Smooth muscle cell (in vitro differentiated cells): ENCODE results near the gene EBF3. TPM values are rescaled to one million over a fixed set of nuclear protein-coding genes. Genes with fewer than 3 reads are reported as not detected.
A peak's percentile ranks its signal among the peaks of the same experiment; 100 is the strongest.

Experiments
- DNase-seq: peaks from one replicate; lab custom pipeline; 2025; ENCODE audit not compliant: unreplicated experiment; lab: John Stamatoyannopoulos, UW
- H2AFZ ChIP-seq: fragments of 200-600 bp; sonication (generic); 2 replicates; pipeline ENCODE4 v1.6.0; 2016; ENCODE audit warnings: antibody characterized with exemption, low read depth, mild to moderate bottlenecking
- H3F3A ChIP-seq: fragments of 200-600 bp; sonication (generic); 2 replicates; pipeline ENCODE4 v1.6.0; 2017; ENCODE audit warnings: antibody characterized with exemption, low read depth
- H3K27ac ChIP-seq: fragments of 200-600 bp; sonication (generic); 2 replicates; pipeline ENCODE4 v1.5.1; 2016; ENCODE audit warnings: low read depth, mild to moderate bottlenecking
- H3K27me3 ChIP-seq: fragments of 200-600 bp; sonication (generic); 2 replicates; pipeline ENCODE4 v1.6.1; 2016; ENCODE audit warnings: low read depth, mild to moderate bottlenecking
- H3K36me3 ChIP-seq: fragments of 200-600 bp; sonication (generic); 2 replicates; pipeline ENCODE4 v1.5.1; 2016; ENCODE audit warnings: low read depth
- H3K4me1 ChIP-seq: fragments of 200-600 bp; sonication (generic); 2 replicates; pipeline ENCODE4 v1.5.1; 2016; ENCODE audit warnings: low read depth
- H3K4me2 ChIP-seq: fragments of 200-600 bp; sonication (generic); 2 replicates; pipeline ENCODE4 v1.6.0; 2016; ENCODE audit warnings: mild to moderate bottlenecking
- H3K4me3 ChIP-seq: fragments of 200-600 bp; sonication (generic); 2 replicates; pipeline ENCODE4 v1.5.1; 2016; ENCODE audit warnings: mild to moderate bottlenecking
- H3K79me2 ChIP-seq: fragments of 200-600 bp; sonication (generic); 2 replicates; pipeline ENCODE4 v1.6.0; 2016; ENCODE audit warnings: low read depth, mild to moderate bottlenecking
- H3K9ac ChIP-seq: fragments of 200-600 bp; sonication (generic); 2 replicates; pipeline ENCODE4 v1.6.0; 2016; ENCODE audit warnings: low read depth
- H3K9me3 ChIP-seq: fragments of 200-600 bp; sonication (generic); replicated peaks from 2 replicates; pipeline ENCODE4 v1.5.1; 2016; ENCODE audit warnings: low read depth
- H4K20me1 ChIP-seq: fragments of 200-600 bp; sonication (generic); 2 replicates; pipeline ENCODE4 v1.6.0; 2016; ENCODE audit warnings: low read depth
- CTCF ChIP-seq: fragments of 200-600 bp; sonication (generic); IDR thresholded peaks from 2 replicates; pipeline ENCODE4 v1.5.1; 2017; ENCODE audit warnings: borderline replicate concordance, mild to moderate bottlenecking, antibody characterized with exemption; ENCODE audit not compliant: insufficient read depth, poor library complexity, severe bottlenecking
- WGBS: methylation state at CpG from one replicate; pipeline ENCODE4 v1.1.7; 2016; ENCODE audit warnings: low lambda C conversion rate; 5-methylcytosine and 5-hydroxymethylcytosine counted together
- polyA plus RNA-seq: library from polyadenylated mRNA; unstranded; fragments of >200 nt; fragmentation: Nextera tagmentation; extraction: Ambion mirVana; gene quantifications from 2 replicates; pipeline ENCODE4 v1.2.1, GENCODE V29; 2016
- total RNA-seq: library from RNA; depleted of rRNA; stranded (reverse); fragments of >200 nt; gene quantifications from 2 replicates; pipeline ENCODE4 v1.2.3, GENCODE V29; 2014

EBF3 gene
- total RNA-seq: 0.04 TPM in 1 of 2 replicates, not detected in the other
- 0.14 TPM in 1 of 2 replicates, not detected in the other for polyA plus RNA-seq

- Histone ChIP-seq H4K20me1 (peaks cover 3% of the 10 kb centered on the region), H3K27ac (no peak within 1 kb of the TSS), H3K9ac (no peak within 1 kb of the TSS), H3K4me1 (peaks cover 33% of the 10 kb centered on the region), H3K4me2 (peak within 1 kb of the TSS; percentile 98), H3K27me3 (peaks cover 94% of the 10 kb centered on the region), H2AFZ (peak within 1 kb of the TSS; percentile 89), H3K36me3 (no peaks in the 10 kb centered on the region), H3K4me3 (peak within 1 kb of the TSS; percentile 69), H3K79me2 (no peaks in the 10 kb centered on the region), H3F3A (no peaks in the 10 kb centered on the region), H3K9me3 (no peaks in the 10 kb centered on the region)
- no peak for TF ChIP-seq CTCF
- DNase-seq: peak; percentile 42
- WGBS: 1% methylated on average over 99 of the region's 131 CpGs
Observed at GRCh38 chr10:129963641-129964501, at the start of gene EBF3. Gene EBF3, minus strand, starts transcription at chr10:129964274. Its CDS starts 506 bp downstream, at chr10:129963768.

GRCh38 chr10:130013335-130014262 is 49.5 kb upstream of the EBF3 start:
- no peak overlapping the region for H3K9ac ChIP-seq
- H3K27ac ChIP-seq: no peak overlapping the region
- H3K4me1 ChIP-seq: no peaks in the 10 kb centered on the region
- no peaks in the 10 kb centered on the region for H4K20me1 ChIP-seq
- no peaks in the 10 kb centered on the region for H3F3A ChIP-seq
- H3K36me3 ChIP-seq: no peaks in the 10 kb centered on the region
- H3K9me3 ChIP-seq: no peaks in the 10 kb centered on the region
- TF ChIP-seq CTCF: no peak
- 92% methylated on average over 33 of the region's 33 CpGs for WGBS
- no peaks in the 10 kb centered on the region for H3K27me3 ChIP-seq
- no peak for DNase-seq
- no peak overlapping the region for H3K4me3 ChIP-seq
- H2AFZ ChIP-seq: no peak overlapping the region
- H3K4me2 ChIP-seq: no peak overlapping the region
- no peaks in the 10 kb centered on the region for H3K79me2 ChIP-seq

GRCh38 chr10:130012129-130012528 is 48.1 kb upstream of the EBF3 start:
- no peak overlapping the region for H3K4me2 ChIP-seq
- no peak overlapping the region for H3K9ac ChIP-seq

More at GRCh38 chr10:130012129-130012528, 48.1 kb upstream of the EBF3 start:
- H3K27ac ChIP-seq: no peak overlapping the region
- DNase-seq: no peak
- WGBS: 95% methylated on average over 12 of the region's 12 CpGs
- H2AFZ ChIP-seq: no peak overlapping the region
- H3K36me3 ChIP-seq: no peaks in the 10 kb centered on the region
- no peaks in the 10 kb centered on the region for H3K4me1 ChIP-seq
- H3K79me2 ChIP-seq: no peaks in the 10 kb centered on the region
- no peaks in the 10 kb centered on the region for H4K20me1 ChIP-seq
- TF ChIP-seq CTCF: no peak
- H3K27me3 ChIP-seq: peaks cover 6% of the 10 kb centered on the region
- no peaks in the 10 kb centered on the region for H3F3A ChIP-seq
- no peaks in the 10 kb centered on the region for H3K9me3 ChIP-seq
- H3K4me3 ChIP-seq: no peak overlapping the region
